VCaP (cell line): ENCODE measurements around the gene UGT1A8.

Experiments used
- H3K27ac ChIP-seq: fragments of 450-650 bp; 2 replicates; pipeline ENCODE4 v1.5.1; 2017
- TF ChIP-seq, protein P1 (sequence below): fragments of 450-650 bp; conservative IDR thresholded peaks from 2 replicates; pipeline ENCODE4 v1.5.1; 2017; ENCODE audit warnings: mild to moderate bottlenecking, moderate library complexity

The UGT1A8 gene

GRCh38 chr2:233758141-233758540 lies 140.7 kb downstream of the UGT1A8 start:
- TF ChIP-seq, protein P1, sequence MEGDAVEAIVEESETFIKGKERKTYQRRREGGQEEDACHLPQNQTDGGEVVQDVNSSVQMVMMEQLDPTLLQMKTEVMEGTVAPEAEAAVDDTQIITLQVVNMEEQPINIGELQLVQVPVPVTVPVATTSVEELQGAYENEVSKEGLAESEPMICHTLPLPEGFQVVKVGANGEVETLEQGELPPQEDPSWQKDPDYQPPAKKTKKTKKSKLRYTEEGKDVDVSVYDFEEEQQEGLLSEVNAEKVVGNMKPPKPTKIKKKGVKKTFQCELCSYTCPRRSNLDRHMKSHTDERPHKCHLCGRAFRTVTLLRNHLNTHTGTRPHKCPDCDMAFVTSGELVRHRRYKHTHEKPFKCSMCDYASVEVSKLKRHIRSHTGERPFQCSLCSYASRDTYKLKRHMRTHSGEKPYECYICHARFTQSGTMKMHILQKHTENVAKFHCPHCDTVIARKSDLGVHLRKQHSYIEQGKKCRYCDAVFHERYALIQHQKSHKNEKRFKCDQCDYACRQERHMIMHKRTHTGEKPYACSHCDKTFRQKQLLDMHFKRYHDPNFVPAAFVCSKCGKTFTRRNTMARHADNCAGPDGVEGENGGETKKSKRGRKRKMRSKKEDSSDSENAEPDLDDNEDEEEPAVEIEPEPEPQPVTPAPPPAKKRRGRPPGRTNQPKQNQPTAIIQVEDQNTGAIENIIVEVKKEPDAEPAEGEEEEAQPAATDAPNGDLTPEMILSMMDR: no peak

GRCh38 chr2:233758849-233759248 lies 141.4 kb downstream of the UGT1A8 start:
- TF ChIP-seq, protein P1: no peak
- no peak overlapping the region for H3K27ac ChIP-seq

More at GRCh38 chr2:233758141-233758540, 140.7 kb downstream of the UGT1A8 start:
- no peak overlapping the region for H3K27ac ChIP-seq

DNA sequence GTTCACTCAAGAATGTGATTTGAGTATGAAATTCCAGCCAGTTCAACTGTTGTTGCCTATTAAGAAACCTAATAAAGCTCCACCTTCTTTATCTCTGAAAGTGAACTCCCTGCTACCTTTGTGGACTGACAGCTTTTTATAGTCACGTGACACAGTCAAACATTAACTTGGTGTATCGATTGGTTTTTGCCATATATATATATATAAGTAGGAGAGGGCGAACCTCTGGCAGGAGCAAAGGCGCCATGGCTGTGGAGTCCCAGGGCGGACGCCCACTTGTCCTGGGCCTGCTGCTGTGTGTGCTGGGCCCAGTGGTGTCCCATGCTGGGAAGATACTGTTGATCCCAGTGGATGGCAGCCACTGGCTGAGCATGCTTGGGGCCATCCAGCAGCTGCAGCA lies 142.6 kb downstream of the UGT1A8 start, which contains the start of gene UGT1A1:
TSS of gene UGT1A1 (plus strand) at position 228 of the 400 bp plus-strand sequence. CDS start at position 246, 18 bp downstream.
- H3K27ac ChIP-seq: no peak within 1 kb of the TSS
- TF ChIP-seq, protein P1: no peak

DNA sequence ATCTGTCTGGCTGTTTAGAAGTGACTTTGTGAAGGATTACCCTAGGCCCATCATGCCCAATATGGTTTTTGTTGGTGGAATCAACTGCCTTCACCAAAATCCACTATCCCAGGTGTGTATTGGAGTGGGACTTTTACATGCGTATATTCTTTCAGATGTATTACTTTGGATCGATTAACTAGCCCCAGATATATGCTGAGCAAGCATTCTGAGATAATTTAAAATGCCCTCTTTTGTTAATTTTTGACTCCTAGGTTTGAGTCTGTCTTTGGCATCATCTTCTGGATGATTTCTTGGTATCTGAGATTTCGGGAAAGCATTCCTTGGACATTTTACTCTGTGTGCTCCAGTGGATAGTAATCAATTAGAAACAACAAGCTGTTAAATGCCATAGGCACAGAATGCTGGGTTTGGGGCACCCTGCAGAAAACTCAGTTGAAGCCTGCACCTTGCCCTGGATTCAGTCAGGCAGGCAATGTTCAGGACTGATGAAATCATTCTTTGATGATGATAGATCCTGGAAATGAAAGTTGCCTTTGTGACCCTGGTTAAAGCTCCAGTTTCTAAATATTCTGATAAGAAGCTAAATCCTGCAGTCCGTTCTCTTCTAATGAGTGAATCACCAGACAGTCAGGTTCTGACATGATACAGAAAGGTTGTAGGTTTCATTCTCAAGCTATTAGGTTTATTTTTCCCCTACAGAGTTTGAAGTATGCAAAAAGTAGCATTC lies 143.8 kb downstream of the UGT1A8 start:
- H3K27ac ChIP-seq: no peak overlapping the region
- TF ChIP-seq, protein P1: no peak

- TF ChIP-seq, protein P1: no peak
- H3K27ac ChIP-seq: no peak overlapping the region
Observed at GRCh38 chr2:233764264-233764663, 146.8 kb downstream of the UGT1A8 start.

- H3K27ac ChIP-seq: no peak overlapping the region
Observed at GRCh38 chr2:233764761-233765160, 147.3 kb downstream of the UGT1A8 start.

GRCh38 chr2:233766416-233766815 lies 149.0 kb downstream of the UGT1A8 start:
- no peak overlapping the region for H3K27ac ChIP-seq
- TF ChIP-seq, protein P1: no peak

More at GRCh38 chr2:233764761-233765160, 147.3 kb downstream of the UGT1A8 start:
- TF ChIP-seq, protein P1: no peak
